MM.1S (cell line): ENCODE measurements around the gene NDUFS7.

ENCODE experiments used
- DNase-seq: peaks from one replicate; pipeline ENCODE4 v3.0.0-alpha.2; 2015
- H2AFZ ChIP-seq: fragments of 300-600 bp; sonication (generic); 2 replicates; pipeline ENCODE4 v1.6.0; 2016; ENCODE audit warnings: antibody characterized with exemption, low read length
- H3F3A ChIP-seq: fragments of 300-600 bp; sonication (generic); 2 replicates; pipeline ENCODE4 v1.6.1; 2016; ENCODE audit warnings: mild to moderate bottlenecking, antibody characterized with exemption, low read length, moderate library complexity, mixed read lengths; ENCODE audit not compliant: insufficient read depth
- H3K27ac ChIP-seq: fragments of 300-600 bp; sonication (generic); 2 replicates; pipeline ENCODE4 v1.5.1; 2016; ENCODE audit warnings: mild to moderate bottlenecking, low read length
- H3K27me3 ChIP-seq: fragments of 300-600 bp; sonication (generic); replicated peaks from 2 replicates; pipeline ENCODE4 v1.6.0; 2016; ENCODE audit warnings: low read length; ENCODE audit not compliant: insufficient read depth
- H3K36me3 ChIP-seq: fragments of 300-600 bp; sonication (generic); replicated peaks from 2 replicates; pipeline ENCODE4 v1.6.1; 2016; ENCODE audit warnings: mild to moderate bottlenecking, low read length, mixed read lengths; ENCODE audit not compliant: insufficient read depth
- H3K4me1 ChIP-seq: fragments of 300-600 bp; sonication (generic); 2 replicates; pipeline ENCODE4 v1.6.1; 2016; ENCODE audit warnings: low read length, mixed read lengths
- H3K4me2 ChIP-seq: fragments of 300-600 bp; sonication (generic); 2 replicates; pipeline ENCODE4 v1.6.0; 2016; ENCODE audit warnings: low read depth, low read length
- H3K4me3 ChIP-seq: fragments of 300-600 bp; sonication (generic); 2 replicates; pipeline ENCODE4 v1.5.1; 2016; ENCODE audit warnings: low read length, mixed read lengths
- H3K79me2 ChIP-seq: fragments of 300-600 bp; sonication (generic); 2 replicates; pipeline ENCODE4 v1.6.1; 2016; ENCODE audit warnings: mixed run types, low read length, mixed read lengths
- H3K9ac ChIP-seq: fragments of 300-600 bp; sonication (generic); 2 replicates; pipeline ENCODE4 v1.6.1; 2016; ENCODE audit warnings: low read length, mixed read lengths
- H3K9me2 ChIP-seq: fragments of 300-600 bp; sonication (generic); replicated peaks from 2 replicates; pipeline ENCODE4 v1.6.1; 2016; ENCODE audit warnings: mild to moderate bottlenecking, low read length, mixed read lengths; ENCODE audit not compliant: insufficient read depth
- H3K9me3 ChIP-seq: fragments of 300-600 bp; sonication (generic); replicated peaks from 2 replicates; pipeline ENCODE4 v1.6.1; 2016; ENCODE audit warnings: mild to moderate bottlenecking, low read length, mixed read lengths; ENCODE audit not compliant: insufficient read depth
- H4K20me1 ChIP-seq: fragments of 300-600 bp; sonication (generic); 2 replicates; pipeline ENCODE4 v1.6.1; 2016; ENCODE audit warnings: mild to moderate bottlenecking, low read length, moderate library complexity, mixed read lengths; ENCODE audit not compliant: insufficient read depth
- CTCF ChIP-seq: fragments of 300-600 bp; sonication (generic); IDR thresholded peaks from 2 replicates; pipeline ENCODE4 v1.5.1; 2016; ENCODE audit warnings: antibody characterized with exemption, low read length, mixed read lengths
- EZH2 ChIP-seq: fragments of 300-600 bp; sonication (generic); optimal IDR thresholded peaks from 2 replicates; pipeline ENCODE3; 2017; ENCODE audit warnings: low read depth, mild to moderate bottlenecking, antibody characterized with exemption, low read length, mixed read lengths
- EZH2phosphoT487 ChIP-seq: fragments of 300-600 bp; sonication (generic); IDR thresholded peaks from 2 replicates; pipeline ENCODE4 v1.6.1; 2018; ENCODE audit warnings: antibody characterized with exemption, low read length

NDUFS7 gene

GRCh38 chr19:1395194-1396018 is 11.7 kb downstream of the NDUFS7 start:
- TF ChIP-seq EZH2, result no peak
- no peak for TF ChIP-seq EZH2phosphoT487
- TF ChIP-seq CTCF, result no peak
- Histone ChIP-seq H3K36me3 (no peaks in the 10 kb centered on the region; the same call in 1 of the 2 replicates), H3K4me3 (no peak overlapping the region)

GRCh38 chr19:1396019-1396767 is 12.5 kb downstream of the NDUFS7 start:
- Histone ChIP-seq H4K20me1 (no peaks in the 10 kb centered on the region), H3K79me2 (peaks cover 11% of the 10 kb centered on the region), H3K27ac (no peak overlapping the region), H2AFZ (no peak overlapping the region), H3F3A (peaks cover 11% of the 10 kb centered on the region; the same call in 1 of the 2 replicates), H3K9me2 (no peaks in the 10 kb centered on the region), H3K4me2 (no peak overlapping the region), H3K9me3 (no peaks in the 10 kb centered on the region), H3K4me1 (peaks cover 3% of the 10 kb centered on the region; the same call in 1 of the 2 replicates), H3K4me3 (no peak overlapping the region), H3K9ac (no peak overlapping the region), H3K36me3 (no peaks in the 10 kb centered on the region), H3K27me3 (no peaks in the 10 kb centered on the region)
- no peak for DNase-seq
- no peak for TF ChIP-seq EZH2
- TF ChIP-seq CTCF, result no peak
- TF ChIP-seq EZH2phosphoT487, result no peak

More at GRCh38 chr19:1395194-1396018, 11.7 kb downstream of the NDUFS7 start:
- DNase-seq, result no peak
- H2AFZ ChIP-seq, result no peak overlapping the region
- no peaks in the 10 kb centered on the region for H4K20me1 ChIP-seq
- H3K79me2 ChIP-seq, result peaks cover 4% of the 10 kb centered on the region
- H3K9me3 ChIP-seq, result no peaks in the 10 kb centered on the region
- no peak overlapping the region for H3K4me2 ChIP-seq
- H3K4me1 ChIP-seq, result peaks cover under 1% of the 10 kb centered on the region; the same call in 1 of the 2 replicates
- no peaks in the 10 kb centered on the region for H3K9me2 ChIP-seq
- no peak overlapping the region for H3K9ac ChIP-seq
- H3F3A ChIP-seq, result peaks cover 11% of the 10 kb centered on the region; the same call in 1 of the 2 replicates
- H3K27ac ChIP-seq, result no peak overlapping the region
- no peaks in the 10 kb centered on the region for H3K27me3 ChIP-seq

- Histone ChIP-seq H3K36me3 (no peaks in the 10 kb centered on the region), H3K9ac (no peak overlapping the region), H3F3A (peaks cover 11% of the 10 kb centered on the region; the same call in 1 of the 2 replicates), H3K4me3 (no peak overlapping the region), H3K27ac (no peak overlapping the region), H3K4me2 (no peak overlapping the region), H3K9me3 (no peaks in the 10 kb centered on the region), H3K9me2 (no peaks in the 10 kb centered on the region), H2AFZ (no peak overlapping the region), H4K20me1 (no peaks in the 10 kb centered on the region), H3K27me3 (peaks cover 2% of the 10 kb centered on the region), H3K79me2 (peaks cover 12% of the 10 kb centered on the region), H3K4me1 (peaks cover 3% of the 10 kb centered on the region; the same call in 1 of the 2 replicates)
- no peak for DNase-seq
- TF ChIP-seq EZH2, result no peak
- no peak for TF ChIP-seq EZH2phosphoT487
- no peak for TF ChIP-seq CTCF
Measured at GRCh38 chr19:1396768-1397679, 13.3 kb downstream of the NDUFS7 start.
